ENCODE results near the gene BCL11B.
"Not testable (repeated sequence)": the region's sequence is repeated elsewhere in the genome, so short reads cannot be mapped to it uniquely, and the experiment has no call there.

BCL11B gene

DNA sequence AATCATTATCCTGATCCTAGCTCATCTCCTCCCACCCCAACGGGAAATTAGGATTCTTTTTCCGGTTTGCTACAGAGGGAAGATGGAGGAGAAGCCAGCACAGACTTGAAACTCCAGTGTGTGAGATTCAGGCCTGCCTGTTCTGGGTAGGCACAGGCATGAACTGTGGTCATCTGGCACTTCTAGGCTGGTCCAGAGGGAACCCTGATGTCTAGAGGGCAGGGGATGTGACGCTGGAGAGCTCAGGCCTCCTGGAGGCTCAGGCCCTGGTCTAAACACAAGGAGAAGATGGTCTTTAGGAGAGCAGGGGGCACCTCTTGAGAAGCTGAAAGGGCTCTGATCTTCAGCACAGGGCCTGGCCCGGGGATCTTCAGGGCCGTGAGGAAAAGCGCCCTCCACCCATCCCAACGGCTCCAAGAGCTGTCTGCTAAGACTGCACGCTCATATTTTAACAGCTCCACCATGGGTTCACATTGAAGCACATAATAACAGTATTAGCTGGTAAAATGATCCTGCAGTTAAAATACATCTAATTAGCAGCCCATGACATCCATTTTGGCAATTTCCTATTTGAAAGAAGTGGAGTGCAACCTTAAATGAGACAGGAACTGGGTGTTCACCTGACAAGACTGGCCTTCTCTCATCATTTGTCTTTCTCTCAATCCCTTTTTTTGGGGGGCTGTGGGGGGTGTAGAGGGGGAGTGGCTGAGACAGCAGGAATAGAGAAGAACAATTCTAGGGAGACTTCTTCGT is 35.4 kb downstream of the BCL11B start:
- no peak for DNase-seq

DNA sequence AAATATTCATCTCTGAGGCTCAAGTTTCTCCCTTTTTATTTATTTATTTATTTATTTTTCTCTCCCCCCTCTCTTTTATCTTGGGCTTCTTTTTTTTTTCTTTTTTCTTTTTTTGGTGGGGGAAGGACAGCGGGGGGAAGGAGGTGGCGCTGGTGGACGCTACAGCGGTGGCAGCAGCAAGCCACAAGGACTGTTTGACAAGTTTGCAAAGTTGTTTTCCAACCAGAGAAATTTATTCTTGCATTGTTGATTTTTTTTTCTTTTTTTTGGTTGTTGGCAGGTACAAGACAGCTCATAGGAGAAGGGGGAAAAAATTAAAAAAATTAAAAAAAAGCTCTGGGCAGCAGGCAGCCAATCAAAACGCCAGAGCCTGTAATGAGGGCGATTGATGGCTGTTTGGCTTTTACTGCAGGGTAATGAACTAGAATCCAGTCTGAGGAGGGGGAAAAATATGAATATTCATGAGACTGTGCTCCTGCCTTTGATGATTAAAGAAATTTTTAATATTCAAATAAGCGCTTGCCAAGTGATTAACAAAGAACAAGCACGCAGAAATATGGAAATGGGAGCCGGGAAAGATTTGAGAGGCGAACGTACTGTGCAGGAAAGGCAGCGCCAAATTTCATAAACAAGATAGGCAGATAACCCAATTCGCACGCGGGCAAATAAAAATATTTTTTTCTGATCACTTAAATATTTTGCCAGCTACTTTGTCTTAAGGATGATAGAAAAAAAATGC is 36.2 kb downstream of the BCL11B start:
- DNase-seq, result no peak

DNA sequence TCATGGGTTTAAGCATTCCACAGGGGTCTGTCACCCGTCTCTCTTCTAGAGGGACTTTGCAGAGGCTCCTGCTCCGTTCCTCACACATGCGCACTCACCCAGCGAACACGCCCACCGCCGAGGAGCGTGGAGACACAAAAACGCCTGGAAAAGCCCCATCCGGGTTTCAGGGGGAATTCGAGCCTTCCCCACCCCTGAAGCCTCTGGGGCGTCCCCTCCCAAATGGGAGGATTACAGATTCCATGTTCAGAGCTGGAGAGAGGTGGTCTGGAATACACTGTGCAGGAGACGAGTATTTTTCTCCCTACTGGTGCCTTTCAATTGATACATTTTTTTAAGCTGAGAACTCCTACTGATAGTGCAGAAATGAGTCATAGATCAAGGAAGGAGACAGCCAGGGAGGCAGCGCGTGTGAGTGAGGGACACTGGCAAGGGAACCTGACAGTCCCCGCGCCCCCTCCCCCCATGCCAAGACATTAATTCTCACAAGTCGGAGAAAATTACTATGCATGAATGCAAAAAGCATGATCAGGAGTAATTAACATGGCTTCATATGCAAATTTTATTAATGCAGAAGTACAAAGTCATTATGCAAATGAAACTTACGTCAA is 36.9 kb downstream of the BCL11B start:
- no peak for DNase-seq

DNA sequence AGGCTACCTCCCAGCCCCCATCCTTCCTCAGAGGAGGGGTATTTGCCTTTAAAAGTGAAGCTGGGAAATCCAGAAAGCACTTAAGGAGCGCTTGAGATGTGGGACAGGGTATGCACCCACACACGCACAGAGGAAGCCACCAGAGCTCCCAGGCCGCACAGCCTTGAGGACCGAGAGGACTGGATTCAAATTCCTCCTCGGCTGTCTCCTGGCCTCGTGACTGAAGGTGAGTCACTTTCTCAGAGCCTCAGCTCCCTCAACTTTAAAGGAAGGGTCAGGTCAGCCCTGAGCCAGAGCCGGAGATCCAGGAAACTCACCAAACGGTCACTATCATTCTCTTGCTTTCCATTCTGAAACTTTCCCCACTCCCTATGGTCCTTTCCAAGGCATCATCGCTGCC is 37.6 kb downstream of the BCL11B start:
- DNase-seq, result no peak

DNA sequence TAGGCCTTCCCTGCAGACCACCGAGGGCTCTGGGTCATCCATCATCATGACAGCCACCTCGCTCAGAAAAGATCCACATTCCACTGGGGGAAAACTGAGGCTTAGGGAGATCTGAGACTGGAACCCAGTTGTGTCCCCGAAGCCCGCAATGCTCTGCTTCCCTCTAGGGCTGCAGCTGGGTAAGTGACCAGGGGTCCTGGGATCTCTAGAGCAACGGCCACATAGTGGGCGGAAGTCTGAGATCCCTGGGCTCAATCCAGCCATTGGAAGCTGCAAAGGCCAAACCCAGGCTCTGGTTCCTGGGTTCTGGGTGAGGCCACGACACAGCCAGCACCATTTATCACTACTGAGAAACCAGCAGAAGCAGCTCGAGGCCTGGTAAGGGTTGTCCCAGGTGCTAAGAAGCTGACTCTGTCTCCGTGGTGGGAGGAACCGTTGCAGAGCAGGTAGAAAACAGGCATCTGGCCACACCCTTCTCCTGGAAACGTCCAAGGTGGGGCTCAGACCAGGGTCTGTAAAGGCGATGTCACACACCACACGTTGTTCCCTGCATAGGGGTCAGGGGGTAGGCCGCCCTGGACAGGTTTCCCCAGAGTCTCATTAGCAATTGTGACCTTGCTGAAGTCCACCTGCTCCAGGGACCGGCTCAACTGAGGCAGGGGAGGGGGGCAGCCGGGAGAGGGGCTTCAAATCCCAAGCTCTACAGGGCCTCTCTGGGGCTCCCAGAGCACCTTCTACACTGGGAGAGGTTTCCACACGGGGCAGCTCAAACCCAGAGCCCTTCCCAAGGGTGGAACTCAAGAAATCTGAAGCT is 38.6 kb downstream of the BCL11B start:
- DNase-seq, result no peak

DNA sequence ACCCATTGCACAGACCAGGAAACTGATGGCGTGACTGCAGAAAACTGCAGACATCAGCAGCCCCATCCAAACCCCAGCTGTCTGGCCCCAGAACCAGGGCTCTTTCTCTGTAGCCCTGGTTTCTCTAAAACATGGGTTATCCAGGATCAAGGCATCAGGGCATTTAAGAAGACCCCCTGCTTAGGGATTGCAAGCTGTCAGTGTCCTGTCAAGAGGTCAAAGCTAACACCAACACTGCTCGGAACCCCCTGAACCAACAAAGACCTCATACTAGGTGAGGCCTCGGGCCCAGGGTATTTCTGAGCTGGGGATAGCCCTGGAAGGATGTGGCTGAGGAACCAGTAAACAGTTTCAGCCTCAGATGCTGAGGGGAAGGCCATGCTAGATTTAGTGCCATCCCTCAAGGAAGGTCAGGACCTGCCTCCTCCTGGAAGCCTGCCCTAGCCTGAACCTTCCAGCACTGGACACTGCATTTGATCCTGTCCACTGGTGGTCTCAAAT is 39.2 kb downstream of the BCL11B start:
- no peak for DNase-seq

DNA sequence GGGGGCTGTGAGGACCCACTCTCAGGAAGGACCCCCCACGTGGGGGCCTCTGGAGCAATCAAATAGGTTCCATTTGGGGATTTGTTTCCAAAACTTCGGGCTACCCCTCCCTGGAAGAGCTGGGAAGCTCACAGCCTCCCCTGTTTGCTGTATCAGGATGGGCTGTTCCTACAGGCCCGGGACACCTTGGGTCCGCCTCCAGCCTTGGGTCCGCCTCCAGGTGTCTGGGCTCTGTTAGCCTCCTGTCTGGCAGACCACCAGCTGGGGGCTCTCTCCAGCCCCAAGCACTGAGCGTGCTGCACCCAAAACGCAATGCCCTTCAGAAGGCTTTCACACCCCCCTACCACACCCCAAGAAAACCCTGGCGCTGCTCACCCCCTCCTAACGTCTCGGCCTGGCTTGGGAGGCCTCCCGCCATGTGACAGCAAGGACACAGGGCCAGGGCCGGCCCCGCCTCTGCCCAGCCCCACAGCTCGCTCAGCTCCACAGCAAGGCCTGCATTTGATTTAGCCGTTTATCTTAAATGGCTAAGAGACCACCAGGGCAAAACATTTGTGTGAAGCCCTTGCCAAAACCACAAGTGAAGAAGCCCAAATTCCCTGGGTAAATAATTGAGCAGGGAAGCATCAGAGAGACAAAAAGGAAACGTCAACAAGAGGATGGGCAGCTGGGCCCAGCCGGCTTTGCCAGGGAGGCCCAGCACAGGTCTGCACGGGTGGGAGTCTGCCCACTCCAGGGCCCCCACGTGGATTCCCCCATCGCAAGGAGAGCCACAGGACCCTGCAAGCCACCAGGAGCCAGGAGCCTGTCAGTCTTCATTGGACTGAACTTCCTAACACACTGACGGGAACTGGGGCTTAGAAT is 39.9 kb downstream of the BCL11B start:
- no peak for DNase-seq

DNA sequence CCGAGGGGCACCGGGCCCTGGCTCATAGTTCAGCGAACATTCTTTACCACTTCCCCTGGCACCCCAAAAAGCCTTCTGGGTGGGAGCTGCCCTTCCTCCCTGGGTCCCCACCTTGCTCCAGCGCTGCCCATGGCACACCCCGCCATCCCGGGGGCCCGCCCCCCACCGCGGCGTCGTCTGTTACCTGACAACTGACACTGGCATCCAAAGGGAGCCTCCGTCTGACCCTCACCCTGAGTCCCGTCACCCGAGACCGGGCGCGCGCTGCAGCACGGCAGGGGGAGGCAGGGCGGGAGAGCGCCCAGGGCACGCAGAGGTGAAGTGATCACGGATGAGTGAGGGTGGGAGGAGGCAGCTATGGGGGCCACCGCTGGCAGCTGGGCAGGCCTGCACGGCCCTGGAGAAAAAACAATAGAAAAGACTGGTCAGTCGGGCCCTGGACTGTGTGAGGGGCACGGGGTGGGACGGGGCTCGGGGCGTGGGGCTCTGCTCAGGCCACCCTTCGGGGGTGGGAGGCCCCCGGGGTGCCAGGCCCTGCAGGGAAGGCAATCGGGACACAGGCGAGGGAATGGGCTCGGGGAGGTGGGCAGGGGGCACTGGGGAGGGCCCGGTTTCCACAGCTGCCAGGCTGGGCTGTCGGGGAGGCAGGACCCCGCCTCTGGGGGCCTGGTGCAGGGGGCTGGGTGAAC is 40.7 kb downstream of the BCL11B start:
- DNase-seq, result no peak

DNA sequence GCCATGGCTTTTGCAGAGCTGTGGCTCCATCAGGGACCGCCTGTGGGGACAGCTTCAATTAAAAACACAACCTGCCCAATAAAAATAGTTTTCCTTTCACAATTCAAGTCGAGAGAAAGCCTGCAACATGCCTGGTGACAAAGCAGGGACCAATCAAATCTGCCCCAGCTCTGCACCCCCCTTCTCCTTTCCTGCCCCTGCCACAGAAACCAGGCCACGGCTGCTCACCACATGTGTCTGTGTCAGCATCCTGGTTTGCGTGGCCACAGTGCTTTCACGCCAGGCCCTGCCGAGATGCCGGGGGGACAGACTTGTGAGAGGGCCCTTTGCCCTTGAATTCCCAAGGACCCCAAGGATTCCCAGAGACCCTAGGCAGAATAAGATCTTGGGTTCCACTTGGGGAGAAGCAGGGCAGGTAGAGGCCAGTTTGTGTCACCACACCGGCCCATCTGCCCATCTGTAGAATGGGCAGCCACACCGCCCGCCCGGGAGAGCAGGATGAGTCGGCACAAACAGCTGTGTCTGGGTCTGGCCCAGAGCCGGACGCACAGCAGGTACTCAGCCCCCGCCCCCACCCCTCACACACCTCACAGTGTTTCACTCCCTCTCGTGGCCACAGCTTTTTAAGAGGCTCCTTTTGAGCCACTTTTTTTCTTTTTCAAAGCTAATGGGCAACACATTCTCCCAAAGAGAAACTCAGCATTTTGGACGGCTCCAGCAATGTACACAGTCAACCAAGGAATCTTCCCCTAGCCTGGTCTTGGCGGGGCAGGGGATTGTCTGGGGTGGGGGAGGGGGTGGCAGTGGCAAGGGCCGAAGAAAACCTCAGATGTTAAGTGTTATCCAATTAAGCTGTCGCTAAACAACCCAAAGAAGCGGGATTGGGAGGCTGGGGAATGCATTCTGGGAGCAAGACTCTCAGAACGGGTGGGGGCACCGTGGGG is 41.5 kb downstream of the BCL11B start:
- no peak for DNase-seq

DNA sequence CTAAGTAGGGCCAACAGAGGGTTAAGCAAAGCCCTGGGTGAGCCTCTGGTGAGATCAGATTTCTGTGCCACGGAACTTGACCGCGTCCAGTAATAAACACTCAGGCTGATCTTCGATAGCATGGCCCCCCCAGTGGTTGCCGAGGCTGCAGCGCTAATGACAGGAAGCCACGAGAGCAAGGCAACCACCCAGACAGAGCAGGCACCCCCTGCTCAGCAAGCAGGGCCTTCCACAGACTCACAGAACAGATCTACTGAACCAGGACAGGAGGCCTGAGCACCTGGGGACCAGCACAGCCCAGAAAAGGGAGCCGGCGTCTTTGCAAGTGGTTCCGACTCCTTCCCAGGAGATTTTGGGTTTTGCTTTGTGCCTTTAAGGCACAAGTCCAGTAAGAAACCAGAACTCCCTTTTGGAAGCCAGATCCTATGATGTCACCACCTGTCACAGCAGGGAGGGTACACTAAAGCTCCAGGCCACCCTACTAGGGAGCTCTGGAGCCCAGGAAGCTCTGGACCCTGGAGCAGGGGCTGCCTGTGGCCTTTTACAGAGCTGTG is 42.3 kb downstream of the BCL11B start:
- no peak for DNase-seq

DNA sequence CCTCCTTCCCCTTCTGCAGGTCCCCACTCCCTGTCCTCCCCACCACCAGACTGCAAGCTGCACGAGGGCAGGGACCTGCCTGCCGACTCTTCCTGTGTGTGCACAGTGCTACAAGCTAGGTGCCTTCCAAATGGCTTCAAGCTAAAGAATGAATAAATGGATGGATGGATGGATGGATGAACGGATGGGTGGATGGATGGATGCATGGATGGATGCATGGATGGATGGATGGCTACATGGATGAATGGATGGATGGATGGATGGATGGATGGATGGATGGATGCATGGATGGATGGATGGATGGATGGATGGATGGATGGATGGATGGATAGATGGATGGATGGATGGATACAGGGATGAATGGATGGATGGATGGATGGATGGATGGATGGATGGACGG is 43.2 kb downstream of the BCL11B start:
- DNase-seq, result not testable (repeated sequence)

DNA sequence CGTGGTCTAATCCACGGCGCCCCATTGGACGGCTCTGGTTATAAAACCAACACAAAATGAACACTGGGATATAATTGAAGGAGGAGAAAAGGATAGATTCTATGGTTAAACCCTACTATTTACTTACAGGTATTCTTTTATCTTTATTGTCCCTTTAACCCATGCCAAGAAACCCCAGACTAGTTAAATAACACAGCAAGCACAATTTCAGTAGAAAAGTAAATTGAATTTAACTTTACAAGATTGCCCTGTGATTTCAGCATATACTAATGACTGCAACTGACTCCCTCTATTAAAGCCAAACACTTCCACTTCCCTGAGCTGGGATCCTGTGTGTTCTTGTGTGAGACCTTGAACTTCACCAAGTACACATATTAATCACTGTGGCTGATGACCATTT is 45.3 kb downstream of the BCL11B start:
- DNase-seq, result no peak

DNA sequence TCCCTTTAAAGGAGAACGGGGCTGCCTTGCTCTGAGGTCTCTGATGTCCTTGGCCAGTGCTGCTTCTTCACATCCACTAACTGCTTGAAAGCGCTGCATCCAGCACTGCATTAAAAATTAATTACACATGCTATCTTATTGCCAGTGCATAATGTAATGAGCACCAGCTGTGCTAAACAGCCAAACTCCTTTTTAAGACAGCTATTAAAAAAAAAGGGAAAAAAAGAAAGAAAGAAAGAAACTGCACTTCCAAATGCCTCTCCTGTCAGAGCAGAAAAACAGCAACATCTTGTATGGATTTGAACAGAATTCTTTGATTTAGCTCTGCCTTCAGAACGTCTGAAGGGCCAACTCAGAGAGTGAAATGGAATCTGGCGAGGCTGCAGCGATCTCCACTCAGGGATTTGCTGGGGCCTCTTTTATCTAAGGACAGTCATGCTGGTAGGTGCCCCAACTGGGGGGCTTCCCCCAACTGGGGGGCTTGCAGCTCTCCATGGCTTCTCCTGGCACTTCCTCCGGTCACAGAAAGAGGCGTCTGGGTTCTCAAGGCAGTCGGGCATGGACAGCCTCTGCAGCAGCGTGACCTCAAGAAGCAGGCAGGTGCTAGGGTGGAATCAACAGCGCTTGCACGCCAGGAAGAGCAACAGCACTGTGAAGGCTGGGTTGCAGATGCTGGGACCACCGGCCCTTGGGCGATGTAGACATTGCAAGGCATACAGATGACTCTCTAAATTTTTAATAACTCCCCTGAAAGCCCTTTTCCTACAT is 46.4 kb downstream of the BCL11B start:
- no peak for DNase-seq

DNA sequence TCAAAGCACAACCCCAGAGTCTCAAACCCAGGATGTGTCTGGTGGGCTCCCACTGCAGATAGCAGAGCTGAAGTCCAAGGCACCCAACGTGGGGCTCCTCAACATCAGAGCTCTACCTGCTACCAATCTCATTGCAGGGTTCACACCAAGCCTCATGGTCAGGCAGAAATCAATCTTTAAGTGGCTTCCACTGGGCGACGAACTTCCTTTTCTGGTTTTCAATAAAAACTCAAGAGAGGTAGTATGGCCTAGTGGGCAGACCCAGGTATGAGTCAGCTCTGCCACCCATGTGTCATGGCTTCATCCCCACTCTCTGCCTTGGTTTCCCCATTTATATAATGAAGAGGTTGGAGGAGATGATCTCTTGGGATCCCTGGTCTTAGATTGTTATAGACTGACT is 47.0 kb downstream of the BCL11B start:
- DNase-seq, result no peak

DNA sequence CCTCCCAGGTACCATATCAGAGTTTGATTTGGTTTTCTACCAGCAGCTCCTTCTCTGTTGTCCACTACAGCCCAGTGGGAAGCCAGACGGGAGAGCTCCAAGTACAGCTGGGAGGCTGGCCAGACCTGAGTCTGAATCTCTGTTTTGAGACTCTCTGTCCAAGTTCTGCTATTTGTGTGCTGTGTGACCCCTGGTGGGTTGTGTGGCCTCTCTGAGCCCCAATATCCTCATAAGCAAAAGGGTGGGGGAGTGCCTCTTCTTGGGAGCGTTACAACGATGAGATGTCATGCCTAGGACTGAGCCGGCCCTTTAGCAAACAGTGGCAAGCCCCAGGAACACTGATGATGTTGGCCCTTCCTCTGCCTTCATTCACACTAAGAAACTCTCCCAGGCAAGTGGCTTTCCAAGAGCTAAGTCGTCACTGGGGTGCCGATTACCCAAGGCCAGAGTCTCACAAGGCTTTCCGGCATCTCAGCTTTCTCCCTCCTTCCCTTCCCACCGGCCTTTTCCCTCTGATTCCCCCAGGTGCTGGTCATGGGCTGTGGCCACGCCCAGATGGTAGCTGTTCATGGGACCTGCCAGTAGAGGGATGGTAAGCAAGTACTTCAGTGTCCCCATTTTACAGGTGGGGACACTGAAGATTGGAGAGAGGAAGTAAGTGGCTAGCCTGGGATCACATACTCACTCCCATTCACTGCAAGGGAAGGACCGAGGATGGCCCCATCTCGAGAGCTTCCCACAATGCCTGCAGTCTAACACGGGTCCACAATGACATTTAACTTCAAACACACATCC is 47.7 kb downstream of the BCL11B start:
- no peak for DNase-seq

DNA sequence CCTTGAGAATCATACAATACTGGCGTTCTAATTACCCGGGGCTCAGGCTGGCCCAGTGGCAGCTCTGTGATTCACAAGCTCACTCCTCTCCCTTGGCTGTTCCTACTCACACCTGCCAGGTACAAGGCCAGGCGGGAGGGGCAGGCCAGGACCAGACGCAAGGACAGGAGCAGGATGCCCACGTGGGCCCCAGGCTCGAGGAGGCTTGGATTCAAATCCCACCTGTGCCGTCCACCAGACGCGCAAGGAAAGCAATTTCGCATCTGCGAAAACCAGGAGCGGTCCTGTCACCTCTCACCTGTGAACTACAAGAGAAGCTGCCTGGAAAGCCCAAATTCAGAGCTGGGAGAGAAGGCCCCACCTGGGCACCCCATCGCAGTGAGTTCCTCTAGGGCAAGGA is 50.6 kb downstream of the BCL11B start:
- DNase-seq, result no peak

DNA sequence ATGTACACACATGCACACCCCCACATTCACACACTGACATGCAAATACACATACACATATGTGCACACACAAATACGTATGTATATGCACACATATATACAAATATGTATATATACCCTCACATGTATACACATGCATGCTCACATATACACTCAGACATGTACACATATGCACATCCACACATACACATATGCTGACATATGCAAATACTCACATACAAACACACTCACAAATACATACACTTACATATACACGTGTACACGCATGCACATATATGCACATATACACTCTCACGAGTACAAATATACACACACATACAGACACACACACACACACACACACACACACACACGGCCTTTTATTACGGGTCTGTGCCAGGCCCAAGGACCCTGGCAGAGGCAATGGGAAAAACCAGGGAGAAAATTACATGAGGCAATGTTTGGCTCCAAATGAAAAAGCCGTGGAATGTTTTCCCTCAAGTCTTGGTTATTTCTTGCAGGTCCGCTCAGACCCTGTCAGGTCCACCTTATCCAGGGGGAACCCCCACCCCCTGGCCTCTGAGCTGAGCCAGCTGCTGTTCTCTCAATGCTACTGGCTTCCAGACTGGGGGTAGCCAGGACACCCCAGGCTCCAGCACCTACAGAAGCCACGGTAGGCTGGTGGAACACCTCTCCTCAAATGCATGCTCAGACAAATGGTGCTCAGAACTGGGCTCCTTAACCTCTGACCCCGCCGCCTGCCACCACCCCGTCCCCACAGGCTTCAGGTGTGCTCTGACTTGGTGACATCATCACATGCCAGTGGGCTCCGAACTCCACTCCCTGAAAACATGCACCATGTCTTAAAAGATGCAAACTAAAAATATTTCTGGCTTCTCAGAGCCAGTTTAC is 54.7 kb downstream of the BCL11B start:
- no peak for DNase-seq
